ENCODE data around the gene C16orf92. TPM values are rescaled to one million over a fixed set of nuclear protein-coding genes. Genes with fewer than 3 reads are reported as not detected.

C16orf92 gene
- total RNA-seq, 1 experiment from 2014 or later, result not detected

- Mint-ChIP-seq H3K27ac (no peak overlapping the region), H3K36me3 (no peaks in the 10 kb centered on the region), H3K4me1 (peaks cover 17% of the 10 kb centered on the region), H3K27me3 (ENCODE audit: low read depth) (peaks cover 26% of the 10 kb centered on the region), H3K9me3 (no peaks in the 10 kb centered on the region), H3K4me3 (peak overlapping the region; percentile 78)
- POLR2A ChIA-PET, result interaction anchor here (1.1 kb wide), 2 partner anchors 8 to 46 kb away, joined by 4 to 5 read pairs; no protein-coding TSS in a partner anchor
- DNase-seq (ENCODE audit: low spot score), result no peak
- TF ChIP-seq ATF3 (CRISPR knock-in tag; conservative IDR thresholded peaks at IDR 0.05) (no peak), NR2C2 (CRISPR knock-in tag; IDR thresholded peaks at IDR 0.05) (no peak), HMGXB4 (CRISPR knock-in tag; IDR thresholded peaks at IDR 0.05) (no peak), ZNF317 (CRISPR knock-in tag; IDR thresholded peaks at IDR 0.05; ENCODE audit: borderline replicate concordance, low read depth) (no peak), PRDM15 (CRISPR knock-in tag; IDR thresholded peaks at IDR 0.05) (no peak), ZNF532 (CRISPR knock-in tag; IDR thresholded peaks at IDR 0.05; ENCODE audit: borderline replicate concordance) (no peak), E2F1 (CRISPR knock-in tag; IDR thresholded peaks at IDR 0.05) (no peak), ERG (CRISPR knock-in tag; IDR thresholded peaks at IDR 0.05) (no peak), ZBTB43 (CRISPR knock-in tag; IDR thresholded peaks at IDR 0.05) (no peak), ZNF423 (CRISPR knock-in tag; IDR thresholded peaks at IDR 0.05) (no peak), CREM (CRISPR knock-in tag; IDR thresholded peaks at IDR 0.05) (no peak), SMAD4 (CRISPR knock-in tag; IDR thresholded peaks at IDR 0.05) (no peak), E2F5 (CRISPR knock-in tag; IDR thresholded peaks at IDR 0.05) (no peak), ATF1 (CRISPR knock-in tag; IDR thresholded peaks at IDR 0.05) (no peak), ZSCAN18 (CRISPR knock-in tag; IDR thresholded peaks at IDR 0.05) (no peak), NR3C1 (CRISPR knock-in tag; conservative IDR thresholded peaks at IDR 0.05; ENCODE audit: low read depth) (no peak)
- ATAC-seq, result no peak
- CTCF ChIA-PET, result interaction anchor here (0.5 to 4.2 kb wide), 7 partner anchors 8 to 161 kb away, joined by 3 to 29 read pairs (median 3); partner anchors contain the start of genes TBX6 and TLCD3B
These were observed 13.7 kb upstream of the C16orf92 start for GRCh38 chr16:30009085-30009862.
